WTC11 (cell line): ENCODE data around the gene ANKRD37. TPM values are rescaled to one million over a fixed set of nuclear protein-coding genes. Genes with fewer than 3 reads are reported as not detected.

Experiments used
- ATAC-seq: fragments of 200-7000 bp; cut with Tn5 transposase; 2 replicates; pipeline ENCODE4 v1.10.0; 2021; ENCODE audit warnings: mild to moderate bottlenecking, moderate library complexity
- CTCF ChIA-PET: fragments of 300-600 bp; sonication (Branson Sonifier 250); formaldehyde crosslinking; loops from one replicate; lab custom pipeline; 2021; ENCODE audit warnings: antibody characterized with exemption; lab: Charles Lee
- POLR2A ChIA-PET: fragments of 350-600 bp; sonication (Branson Sonifier 250); formaldehyde crosslinking; loops from one replicate; lab custom pipeline; 2021; ENCODE audit warnings: antibody characterized with exemption; lab: Charles Lee
- DNase-seq: peaks from one replicate; pipeline ENCODE4 v3.0.0; 2021; ENCODE audit warnings: low spot score
- H3K27ac Mint-ChIP-seq: 2 replicates; pipeline ENCODE4 v1.8.0; 2021; ENCODE audit warnings: mixed read lengths
- H3K27me3 Mint-ChIP-seq: 2 replicates; pipeline ENCODE4 v1.8.0; 2021; ENCODE audit warnings: low read depth, mild to moderate bottlenecking, moderate library complexity, mixed read lengths
- H3K36me3 Mint-ChIP-seq: 2 replicates; pipeline ENCODE4 v1.8.0; 2021; ENCODE audit warnings: mixed read lengths
- H3K4me1 Mint-ChIP-seq: 2 replicates; pipeline ENCODE4 v1.8.0; 2022; ENCODE audit warnings: mixed read lengths
- H3K4me3 Mint-ChIP-seq: 2 replicates; pipeline ENCODE4 v1.8.0; 2021; ENCODE audit warnings: mild to moderate bottlenecking, moderate library complexity, mixed read lengths
- H3K9me3 Mint-ChIP-seq: 2 replicates; pipeline ENCODE4 v1.8.0; 2021; ENCODE audit warnings: mixed read lengths
- AFF4 ChIP-seq: sonication (generic); formaldehyde crosslinking; IDR thresholded peaks from 2 replicates; pipeline ENCODE4 v1.8.1; 2023; ENCODE audit warnings: mild to moderate bottlenecking, missing genetic modification reagents, borderline replicate concordance
- AR ChIP-seq: fragments of 250-450 bp; sonication (Bioruptor Pico); IDR thresholded peaks from 2 replicates; pipeline ENCODE4 v1.9.0; 2021; ENCODE audit warnings: mild to moderate bottlenecking
- ATF3 ChIP-seq: sonication (generic); formaldehyde crosslinking; conservative IDR thresholded peaks from 2 replicates; pipeline ENCODE4 v1.8.1; 2022; ENCODE audit warnings: mild to moderate bottlenecking, missing genetic modification reagents
- FOXP1 ChIP-seq: sonication (generic); formaldehyde crosslinking; IDR thresholded peaks from 2 replicates; pipeline ENCODE4 v1.8.0; 2022; ENCODE audit warnings: missing genetic modification reagents, mild to moderate bottlenecking, moderate library complexity, borderline replicate concordance
- IRF2 ChIP-seq: sonication (generic); formaldehyde crosslinking; IDR thresholded peaks from 2 replicates; pipeline ENCODE4 v1.8.0; 2022; ENCODE audit warnings: low read depth, missing genetic modification reagents, borderline replicate concordance
- MAX ChIP-seq: sonication (generic); formaldehyde crosslinking; IDR thresholded peaks from 2 replicates; pipeline ENCODE4 v1.8.0; 2022; ENCODE audit warnings: mild to moderate bottlenecking, missing genetic modification reagents
- MLX ChIP-seq: sonication (generic); formaldehyde crosslinking; IDR thresholded peaks from 2 replicates; pipeline ENCODE4 v1.8.1; 2023; ENCODE audit warnings: mild to moderate bottlenecking, missing genetic modification reagents, moderate library complexity
- MYBL2 ChIP-seq: sonication (generic); formaldehyde crosslinking; IDR thresholded peaks from 2 replicates; pipeline ENCODE4 v1.8.1; 2023; ENCODE audit warnings: mild to moderate bottlenecking, moderate library complexity, missing genetic modification reagents
- NR3C1 ChIP-seq: sonication (generic); formaldehyde crosslinking; conservative IDR thresholded peaks from 2 replicates; pipeline ENCODE4 v1.8.1; 2023; ENCODE audit warnings: low read depth, mild to moderate bottlenecking, missing genetic modification reagents
- PRRX2 ChIP-seq: fragments of 250-450 bp; sonication (Bioruptor Pico); IDR thresholded peaks from 2 replicates; pipeline ENCODE4 v1.8.0; 2021; ENCODE audit warnings: mild to moderate bottlenecking
- RELA ChIP-seq: sonication (generic); formaldehyde crosslinking; IDR thresholded peaks from 2 replicates; pipeline ENCODE4 v1.8.1; 2022; ENCODE audit warnings: missing genetic modification reagents, mild to moderate bottlenecking, borderline replicate concordance
- SMAD4 ChIP-seq: sonication (generic); formaldehyde crosslinking; IDR thresholded peaks from 2 replicates; pipeline ENCODE4 v1.8.0; 2022; ENCODE audit warnings: mild to moderate bottlenecking, missing genetic modification reagents
- SOX15 ChIP-seq: fragments of 250-450 bp; sonication (Bioruptor Pico); IDR thresholded peaks from 2 replicates; pipeline ENCODE4 v1.9.0; 2021; ENCODE audit warnings: mild to moderate bottlenecking
- ZBTB21 ChIP-seq: sonication (generic); formaldehyde crosslinking; IDR thresholded peaks from 2 replicates; pipeline ENCODE4 v1.8.1; 2023; ENCODE audit warnings: mild to moderate bottlenecking, missing genetic modification reagents, borderline replicate concordance
- ZBTB43 ChIP-seq: sonication (generic); formaldehyde crosslinking; IDR thresholded peaks from 2 replicates; pipeline ENCODE4 v1.8.1; 2023; ENCODE audit warnings: mild to moderate bottlenecking, missing genetic modification reagents
- ZMAT4 ChIP-seq: fragments of 250-450 bp; sonication (Bioruptor Pico); IDR thresholded peaks from 2 replicates; pipeline ENCODE4 v1.9.0; 2021; ENCODE audit warnings: mild to moderate bottlenecking
- ZNF121 ChIP-seq: sonication (generic); formaldehyde crosslinking; IDR thresholded peaks from 2 replicates; pipeline ENCODE4 v1.8.0; 2023; ENCODE audit warnings: missing genetic modification reagents
- ZNF138 ChIP-seq: sonication (generic); formaldehyde crosslinking; conservative IDR thresholded peaks from 2 replicates; pipeline ENCODE4 v1.8.1; 2022; ENCODE audit warnings: mild to moderate bottlenecking, moderate library complexity, missing genetic modification reagents
- ZNF219 ChIP-seq: sonication (generic); formaldehyde crosslinking; IDR thresholded peaks from 2 replicates; pipeline ENCODE4 v1.8.0; 2023; ENCODE audit warnings: missing genetic modification reagents, mild to moderate bottlenecking, borderline replicate concordance
- ZNF263 ChIP-seq: sonication (generic); formaldehyde crosslinking; IDR thresholded peaks from 2 replicates; pipeline ENCODE4 v1.8.1; 2022; ENCODE audit warnings: low read depth, mild to moderate bottlenecking, moderate library complexity, missing genetic modification reagents
- ZNF281 ChIP-seq: sonication (generic); formaldehyde crosslinking; IDR thresholded peaks from 2 replicates; pipeline ENCODE4 v1.8.0; 2023; ENCODE audit warnings: mild to moderate bottlenecking, missing genetic modification reagents
- ZNF416 ChIP-seq: fragments of 250-450 bp; sonication (Bioruptor Pico); IDR thresholded peaks from 2 replicates; pipeline ENCODE4 v1.9.0; 2021; ENCODE audit warnings: mild to moderate bottlenecking, inconsistent platforms
- total RNA-seq: library from RNA; stranded (reverse); gene quantifications from 3 replicates; pipeline ENCODE4 v1.2.3, GENCODE V29; 2021

Gene ANKRD37
- total RNA-seq, 1 experiment from 2014 or later: 3.0 TPM

GRCh38 chr4:185429660-185430059, 33.0 kb downstream of the ANKRD37 start:
- Mint-ChIP-seq H3K9me3 (no peaks in the 10 kb centered on the region), H3K4me3 (no peak overlapping the region), H3K36me3 (no peaks in the 10 kb centered on the region), H3K27me3 (no peaks in the 10 kb centered on the region), H3K4me1 (peaks cover 9% of the 10 kb centered on the region), H3K27ac (no peak overlapping the region)
- no peak for DNase-seq
- POLR2A ChIA-PET: no interaction called here
- TF ChIP-seq ZNF281 (CRISPR knock-in tag): no peak
- TF ChIP-seq ZNF121: peak; percentile 67; the same call in 1 of the 2 replicates
- no peak for TF ChIP-seq ZNF263 (CRISPR knock-in tag)
- no peak for TF ChIP-seq ZNF138 (CRISPR knock-in tag)
- no peak for TF ChIP-seq RELA (CRISPR knock-in tag)
- TF ChIP-seq AFF4 (CRISPR knock-in tag): no peak
- TF ChIP-seq MLX: no peak
- no peak for ATAC-seq
- CTCF ChIA-PET: interaction anchor here (0.6 to 1.0 kb wide), 2 partner anchors 27 to 209 kb away, joined by 3 read pairs; no protein-coding TSS in a partner anchor

GRCh38 chr4:185435466-185435865, 38.8 kb downstream of the ANKRD37 start:
- H3K36me3 Mint-ChIP-seq: no peaks in the 10 kb centered on the region
- ATAC-seq (no peak), DNase-seq (no peak)
- H3K4me3 Mint-ChIP-seq: no peak overlapping the region
- no peaks in the 10 kb centered on the region for H3K4me1 Mint-ChIP-seq
- no peaks in the 10 kb centered on the region for H3K27me3 Mint-ChIP-seq
- no peak overlapping the region for H3K27ac Mint-ChIP-seq
- H3K9me3 Mint-ChIP-seq: no peaks in the 10 kb centered on the region
- TF ChIP-seq MAX (CRISPR knock-in tag): no peak
- TF ChIP-seq AR (CRISPR knock-in tag): no peak
- TF ChIP-seq ZBTB43 (CRISPR knock-in tag): no peak
- TF ChIP-seq ZNF416: no peak
- no peak for TF ChIP-seq MYBL2 (CRISPR knock-in tag)
- TF ChIP-seq SOX15 (CRISPR knock-in tag): no peak
- no peak for TF ChIP-seq PRRX2 (CRISPR knock-in tag)
- TF ChIP-seq FOXP1: no peak
- no peak for TF ChIP-seq IRF2
- TF ChIP-seq ZMAT4 (CRISPR knock-in tag): no peak
- TF ChIP-seq ZNF219 (CRISPR knock-in tag): no peak
- TF ChIP-seq SMAD4 (CRISPR knock-in tag): no peak
- no peak for TF ChIP-seq ZBTB21
- no peak for TF ChIP-seq ATF3
- TF ChIP-seq NR3C1 (CRISPR knock-in tag): no peak
- POLR2A ChIA-PET: no interaction called here
- CTCF ChIA-PET: no interaction called here
